ENCODE results near the gene NUDT22.

The NUDT22 gene

GRCh38 chr11:64229744-64230170, 3.7 kb downstream of the NUDT22 start:
- DNase-seq (ENCODE audit: insufficient read length, low spot score): no peak
- TF ChIP-seq, protein P1, sequence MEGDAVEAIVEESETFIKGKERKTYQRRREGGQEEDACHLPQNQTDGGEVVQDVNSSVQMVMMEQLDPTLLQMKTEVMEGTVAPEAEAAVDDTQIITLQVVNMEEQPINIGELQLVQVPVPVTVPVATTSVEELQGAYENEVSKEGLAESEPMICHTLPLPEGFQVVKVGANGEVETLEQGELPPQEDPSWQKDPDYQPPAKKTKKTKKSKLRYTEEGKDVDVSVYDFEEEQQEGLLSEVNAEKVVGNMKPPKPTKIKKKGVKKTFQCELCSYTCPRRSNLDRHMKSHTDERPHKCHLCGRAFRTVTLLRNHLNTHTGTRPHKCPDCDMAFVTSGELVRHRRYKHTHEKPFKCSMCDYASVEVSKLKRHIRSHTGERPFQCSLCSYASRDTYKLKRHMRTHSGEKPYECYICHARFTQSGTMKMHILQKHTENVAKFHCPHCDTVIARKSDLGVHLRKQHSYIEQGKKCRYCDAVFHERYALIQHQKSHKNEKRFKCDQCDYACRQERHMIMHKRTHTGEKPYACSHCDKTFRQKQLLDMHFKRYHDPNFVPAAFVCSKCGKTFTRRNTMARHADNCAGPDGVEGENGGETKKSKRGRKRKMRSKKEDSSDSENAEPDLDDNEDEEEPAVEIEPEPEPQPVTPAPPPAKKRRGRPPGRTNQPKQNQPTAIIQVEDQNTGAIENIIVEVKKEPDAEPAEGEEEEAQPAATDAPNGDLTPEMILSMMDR (IDR thresholded peaks at IDR 0.05; ENCODE audit: insufficient read depth, missing control alignments): no peak
- FAIRE-seq: no peak

DNA sequence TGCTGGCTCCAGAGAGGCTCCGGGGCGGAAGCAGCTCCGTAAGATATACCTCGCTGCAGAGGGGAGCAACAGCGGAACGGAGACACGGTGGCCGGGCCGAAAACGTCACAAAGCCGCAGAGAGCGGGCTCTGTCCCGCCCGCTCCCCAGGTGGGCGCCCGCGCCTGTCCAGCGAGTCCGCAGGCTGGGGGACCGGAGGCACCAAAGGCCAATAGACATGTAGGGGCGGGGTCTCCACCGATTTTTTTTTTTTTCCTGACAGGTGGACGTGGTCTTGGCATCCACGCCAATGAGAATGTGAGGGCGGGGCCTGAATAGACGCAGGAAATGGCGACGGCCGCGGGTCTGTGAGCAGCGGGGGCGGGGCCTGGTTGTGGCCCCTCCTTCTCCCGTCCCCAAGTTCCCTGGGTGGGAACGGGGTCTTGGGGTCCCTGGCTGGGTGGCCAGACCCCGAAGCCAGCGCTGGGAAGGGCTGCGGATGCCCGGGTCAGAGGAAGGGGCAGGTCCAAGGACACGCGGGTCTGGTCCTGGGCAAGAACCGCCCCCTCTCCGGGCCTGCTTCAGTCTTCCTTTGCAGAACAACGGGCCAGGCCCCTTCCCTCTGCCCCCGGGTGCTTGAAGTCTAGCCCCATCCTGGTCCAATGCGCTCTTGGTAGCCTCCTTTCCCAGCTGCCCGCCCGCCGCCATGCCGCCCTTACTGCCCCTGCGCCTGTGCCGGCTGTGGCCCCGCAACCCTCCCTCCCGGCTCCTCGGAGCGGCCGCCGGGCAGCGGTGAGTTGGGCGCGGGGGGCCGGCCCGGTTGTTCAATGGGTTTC, 4.3 kb downstream of the NUDT22 start, which contains the start of gene DNAJC4:
Gene DNAJC4 (plus strand): TSS at position 378 of the 814 bp plus-strand sequence. CDS start 307 bp downstream, at position 685.
- TF ChIP-seq, protein P1 (IDR thresholded peaks at IDR 0.05; ENCODE audit: insufficient read depth, missing control alignments): no peak
- DNase-seq (ENCODE audit: insufficient read length, low spot score) (peak; percentile 83), FAIRE-seq (no peak)

GRCh38 chr11:64230985-64231365, 4.9 kb downstream of the NUDT22 start:
- no peak for DNase-seq (ENCODE audit: insufficient read length, low spot score)
- FAIRE-seq: no peak
- TF ChIP-seq, protein P1 (IDR thresholded peaks at IDR 0.05; ENCODE audit: insufficient read depth, missing control alignments): no peak

DNA sequence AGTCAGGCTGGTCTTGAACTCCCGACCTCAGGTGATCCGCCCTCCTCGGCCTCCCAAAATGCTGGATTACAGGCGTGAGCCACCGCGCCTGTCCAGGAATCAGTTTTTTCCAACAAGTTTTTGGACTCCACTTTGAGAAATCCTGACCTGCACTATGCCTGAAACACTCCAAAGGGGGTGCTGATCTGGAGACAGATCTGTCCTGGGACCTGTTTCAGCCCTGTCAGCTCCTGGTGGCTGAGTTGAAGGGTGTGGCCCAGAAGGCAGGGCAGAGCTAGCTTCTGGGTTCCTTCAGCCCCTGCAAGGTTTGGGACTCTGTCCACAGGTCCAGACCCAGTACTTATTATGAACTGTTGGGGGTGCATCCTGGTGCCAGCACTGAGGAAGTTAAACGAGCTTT, 5.5 kb downstream of the NUDT22 start:
- FAIRE-seq (no peak), DNase-seq (ENCODE audit: insufficient read length, low spot score) (no peak)
- TF ChIP-seq, protein P1 (IDR thresholded peaks at IDR 0.05; ENCODE audit: insufficient read depth, missing control alignments): no peak

DNA sequence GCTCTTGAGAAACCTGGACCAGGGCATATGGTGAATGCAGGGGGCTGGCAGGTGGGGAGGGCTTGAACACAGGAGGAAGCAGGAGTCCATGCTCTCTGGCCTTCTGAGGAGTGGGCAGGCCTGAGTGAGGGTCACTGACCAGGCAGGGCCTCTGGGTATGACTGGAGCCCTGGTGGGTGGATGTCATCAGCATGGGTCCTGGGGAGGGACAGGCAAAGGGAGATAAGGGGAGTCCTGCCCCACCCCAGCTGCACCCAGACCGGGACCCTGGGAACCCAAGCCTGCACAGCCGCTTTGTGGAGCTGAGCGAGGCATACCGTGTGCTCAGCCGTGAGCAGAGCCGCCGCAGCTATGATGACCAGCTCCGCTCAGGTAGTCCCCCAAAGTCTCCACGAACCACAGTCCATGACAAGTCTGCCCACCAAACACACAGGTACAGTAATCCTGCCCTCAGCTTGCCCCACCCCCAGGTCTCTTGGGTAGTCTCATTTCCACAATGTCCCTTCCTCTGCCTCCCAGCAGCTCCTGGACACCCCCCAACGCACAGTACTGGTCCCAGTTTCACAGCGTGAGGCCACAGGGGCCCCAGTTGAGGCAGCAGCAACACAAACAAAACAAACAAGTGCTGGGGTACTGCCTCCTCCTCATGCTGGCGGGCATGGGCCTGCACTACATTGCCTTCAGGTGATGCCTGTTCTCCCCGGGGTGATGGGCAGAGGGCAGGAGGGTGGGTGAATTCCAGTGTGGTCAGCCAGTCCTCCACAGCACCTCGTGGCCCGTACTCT, 6.3 kb downstream of the NUDT22 start:
- FAIRE-seq (no peak), DNase-seq (ENCODE audit: insufficient read length, low spot score) (no peak)
- TF ChIP-seq, protein P1 (IDR thresholded peaks at IDR 0.05; ENCODE audit: insufficient read depth, missing control alignments): no peak

DNA sequence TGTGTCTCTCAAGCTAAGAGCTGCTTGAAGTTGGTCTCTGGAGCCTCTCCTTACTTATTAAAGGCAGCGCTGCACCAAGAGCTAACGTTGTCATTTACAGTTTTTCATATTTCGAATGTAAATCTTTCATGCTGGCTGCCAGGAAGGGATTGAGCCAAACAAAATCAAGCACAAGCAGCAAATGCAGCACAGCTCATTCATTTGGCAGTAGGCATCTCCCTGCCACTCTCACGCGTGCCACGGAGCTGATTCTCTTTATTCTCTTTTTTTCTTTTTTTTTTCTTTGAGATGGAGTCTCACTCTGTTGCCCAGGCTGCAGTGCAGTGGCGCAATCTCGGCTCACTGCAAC, 6.9 kb downstream of the NUDT22 start:
- DNase-seq (ENCODE audit: insufficient read length, low spot score): no peak
- TF ChIP-seq, protein P1 (IDR thresholded peaks at IDR 0.05; ENCODE audit: insufficient read depth, missing control alignments): no peak
- FAIRE-seq: no peak

Measured in D721Med (cell line).